ENCODE measurements around the gene RASSF8.
A peak's percentile ranks its signal among the peaks of the same experiment; 100 is the strongest.

RASSF8 gene, protein sequence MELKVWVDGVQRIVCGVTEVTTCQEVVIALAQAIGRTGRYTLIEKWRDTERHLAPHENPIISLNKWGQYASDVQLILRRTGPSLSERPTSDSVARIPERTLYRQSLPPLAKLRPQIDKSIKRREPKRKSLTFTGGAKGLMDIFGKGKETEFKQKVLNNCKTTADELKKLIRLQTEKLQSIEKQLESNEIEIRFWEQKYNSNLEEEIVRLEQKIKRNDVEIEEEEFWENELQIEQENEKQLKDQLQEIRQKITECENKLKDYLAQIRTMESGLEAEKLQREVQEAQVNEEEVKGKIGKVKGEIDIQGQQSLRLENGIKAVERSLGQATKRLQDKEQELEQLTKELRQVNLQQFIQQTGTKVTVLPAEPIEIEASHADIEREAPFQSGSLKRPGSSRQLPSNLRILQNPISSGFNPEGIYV

DNA sequence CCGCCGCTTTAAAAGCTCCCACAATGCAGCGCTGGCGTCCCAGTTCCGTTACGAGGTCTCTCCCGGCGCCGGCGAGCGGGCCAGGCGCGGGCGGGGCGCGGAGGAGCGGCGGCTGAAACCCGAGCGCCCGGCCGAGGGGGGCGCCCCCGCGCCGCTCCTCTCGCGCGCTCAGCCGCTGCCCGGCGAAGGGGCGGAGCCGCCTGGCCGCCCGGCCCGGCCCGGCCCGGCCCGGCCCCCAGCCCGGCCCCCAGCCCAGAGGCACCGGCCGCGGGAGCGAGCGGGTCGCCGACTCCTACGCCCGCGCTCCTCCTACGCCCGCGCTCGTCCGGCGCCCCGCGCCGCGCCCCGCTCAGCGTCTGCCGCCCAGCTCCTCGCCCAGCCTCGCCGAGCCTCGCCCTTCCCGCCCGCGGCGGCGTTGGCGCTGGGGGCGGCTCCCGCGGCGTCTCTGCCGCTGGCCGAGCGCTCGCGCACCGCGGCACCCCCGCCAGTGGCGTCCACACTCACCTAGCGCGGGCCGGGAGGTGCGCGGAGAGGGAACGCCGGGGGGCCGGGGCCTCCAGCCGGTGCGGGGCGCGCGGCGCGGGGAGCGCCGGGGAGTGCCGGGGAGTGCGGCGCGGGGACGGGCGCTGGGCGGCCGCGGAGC is at the start of gene RASSF8:
Gene RASSF8 (plus strand): TSS at position 255 of the 643 bp plus-strand sequence. CDS start 96,662 bp downstream, outside the sequence.
- DNase-seq, result peak; percentile 66

DNA sequence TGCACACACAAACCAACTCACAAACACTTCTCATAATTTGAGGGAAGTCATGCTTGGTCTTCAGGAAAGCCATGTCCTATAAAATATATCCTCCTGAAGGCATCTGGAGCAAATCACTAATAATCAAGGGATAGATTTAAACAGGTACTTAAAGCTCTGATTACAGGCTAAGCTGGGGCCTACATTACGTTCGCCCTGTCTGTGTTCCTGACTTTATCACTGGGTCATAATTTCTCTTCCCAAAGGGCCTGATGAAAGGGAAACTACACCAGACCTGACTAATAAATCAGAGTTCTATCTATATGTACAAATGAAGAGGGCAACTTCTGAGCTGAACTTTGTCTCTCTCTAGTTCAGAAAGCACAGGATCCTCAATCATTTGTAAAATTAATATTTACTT is 43.9 kb upstream of the RASSF8 start:
- DNase-seq, result no peak

GRCh38 chr12:25924491-25925001 is 33.9 kb upstream of the RASSF8 start:
- no peak for DNase-seq

GRCh38 chr12:25925064-25925463 is 33.4 kb upstream of the RASSF8 start:
- no peak for DNase-seq

DNA sequence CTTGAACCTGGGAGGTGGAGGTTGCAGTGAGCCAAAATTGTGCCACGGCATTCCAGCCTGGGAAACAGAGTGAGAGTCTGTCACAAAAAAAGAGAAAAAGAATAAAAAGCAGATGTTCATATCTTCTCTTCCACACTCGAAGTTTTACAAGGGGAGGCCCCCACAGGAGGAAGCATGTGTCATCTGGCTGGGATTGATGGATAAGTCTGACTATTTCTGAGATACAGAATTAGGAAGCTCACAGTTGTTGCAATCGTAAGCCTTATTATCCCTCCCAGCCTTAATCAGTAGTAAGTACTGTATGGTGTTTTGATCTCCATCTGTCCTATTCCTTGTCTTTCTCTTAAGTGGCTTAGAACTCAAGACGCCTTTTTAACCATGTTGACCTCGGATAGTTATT is 31.9 kb upstream of the RASSF8 start:
- DNase-seq, result peak; percentile 13

DNA sequence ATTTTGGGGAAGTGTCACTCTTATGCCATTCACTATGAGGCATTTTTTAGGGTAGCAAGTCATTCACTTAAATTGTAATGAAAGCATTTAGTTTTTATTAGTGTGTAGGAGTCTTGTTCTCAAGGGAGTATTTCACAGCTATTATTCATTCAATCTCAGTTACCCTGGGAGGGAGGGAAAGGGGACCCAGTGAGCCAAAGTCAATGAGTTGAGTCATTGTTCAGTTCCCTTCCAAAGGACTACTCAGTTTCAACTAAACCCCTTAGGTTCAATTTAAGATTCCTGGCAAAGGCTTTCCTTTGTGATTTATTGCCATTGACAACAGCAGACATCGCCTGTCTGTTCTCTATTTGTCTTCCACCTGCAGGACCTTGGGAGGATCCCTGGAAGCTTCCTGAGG is 29.3 kb upstream of the RASSF8 start:
- no peak for DNase-seq

- no peak for DNase-seq
Measured at GRCh38 chr12:25932971-25933370, 25.5 kb upstream of the RASSF8 start.

GRCh38 chr12:25934456-25934855 is 24.0 kb upstream of the RASSF8 start:
- DNase-seq, result no peak

DNA sequence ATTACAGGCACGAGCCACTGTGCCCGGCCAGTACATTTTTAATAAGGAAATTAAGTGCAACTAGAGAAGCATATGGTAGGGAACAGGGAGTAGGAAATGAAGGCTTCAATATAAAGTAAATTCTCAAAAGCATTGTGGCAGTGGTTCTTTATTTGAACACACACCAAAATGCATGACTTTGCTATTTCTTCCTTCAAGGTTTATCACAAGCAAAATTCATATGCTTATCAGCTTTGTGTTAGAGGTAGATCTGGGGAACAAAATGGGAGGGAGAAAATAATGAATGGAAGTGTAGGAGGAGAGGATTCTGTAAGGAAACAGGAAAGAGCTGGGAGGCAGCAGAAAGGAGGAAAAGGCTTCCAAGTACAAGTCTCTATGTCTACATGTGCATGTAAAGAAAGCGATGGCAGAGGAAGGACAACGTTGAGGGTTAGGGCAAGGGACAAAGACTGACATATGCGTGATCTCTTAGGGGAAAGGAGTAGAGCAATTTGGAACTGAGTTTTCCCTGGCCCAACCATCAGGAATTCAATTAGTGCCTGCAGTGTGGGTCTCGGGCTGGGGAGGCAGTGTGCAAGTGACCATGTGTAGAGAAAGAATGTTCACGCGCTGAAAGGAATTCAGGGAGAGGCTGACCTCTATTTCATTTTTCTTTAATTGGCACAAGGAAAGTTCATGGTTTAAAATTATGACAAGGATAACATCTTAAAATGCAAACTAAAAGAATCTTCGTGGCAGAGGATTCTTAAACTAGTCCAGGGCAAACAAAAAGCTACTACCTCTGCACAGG is 22.9 kb upstream of the RASSF8 start:
- no peak for DNase-seq

- DNase-seq, result no peak
Measured at GRCh38 chr12:25937096-25937495, 21.4 kb upstream of the RASSF8 start.

- DNase-seq, result no peak
Measured at GRCh38 chr12:25938581-25938980, 19.9 kb upstream of the RASSF8 start.

GRCh38 chr12:25939606-25940005 is 18.9 kb upstream of the RASSF8 start:
- no peak for DNase-seq

GRCh38 chr12:25940886-25941285 is 17.6 kb upstream of the RASSF8 start:
- no peak for DNase-seq

- DNase-seq, result no peak
Measured at GRCh38 chr12:25942709-25943108, 15.8 kb upstream of the RASSF8 start.

GRCh38 chr12:25943940-25944339 is 14.5 kb upstream of the RASSF8 start:
- no peak for DNase-seq

- no peak for DNase-seq
Measured at GRCh38 chr12:25949343-25949742, 9.1 kb upstream of the RASSF8 start.

DNA sequence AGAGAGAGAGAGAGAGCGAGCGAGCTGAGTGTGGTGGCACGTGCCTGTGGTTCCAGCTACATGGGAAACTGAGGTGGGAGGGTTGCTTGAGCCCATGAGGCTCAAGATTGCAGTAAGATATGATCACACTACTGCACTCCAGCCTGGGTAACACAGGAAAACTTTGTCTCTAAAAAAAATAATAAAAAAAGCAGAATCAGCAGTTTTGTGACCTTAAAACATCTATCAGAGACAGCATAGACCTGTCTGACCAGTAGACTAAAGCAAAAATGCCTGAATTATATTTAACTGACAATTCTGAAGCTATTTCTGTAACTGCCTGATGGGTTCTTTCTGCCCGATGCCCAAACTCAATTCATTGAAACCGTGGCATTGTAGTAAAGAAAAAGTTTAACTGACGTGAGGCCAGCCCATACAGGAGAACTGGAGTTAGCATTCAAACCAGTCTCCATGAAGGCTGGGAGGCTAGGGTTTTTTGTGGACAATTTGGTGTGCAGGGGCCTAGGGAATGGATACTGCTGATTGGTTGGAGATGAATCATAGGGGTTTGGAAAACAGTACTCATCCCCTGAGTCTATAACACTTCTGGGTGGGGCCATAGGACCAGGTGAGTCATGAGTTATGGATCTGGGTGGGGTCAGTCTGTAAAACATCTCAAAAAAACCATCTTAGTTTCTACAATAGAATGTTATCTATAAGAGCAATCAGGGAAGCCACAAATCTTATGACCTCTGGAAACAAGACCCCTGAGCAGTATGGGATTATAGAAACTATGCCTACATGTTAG is 8.0 kb upstream of the RASSF8 start:
- no peak for DNase-seq

- peak; percentile 30 for DNase-seq
Measured at GRCh38 chr12:25957793-25958427, 572 bp upstream of the RASSF8 start.

- DNase-seq, result peak; percentile 22
Measured at GRCh38 chr12:25959071-25959961, 834 bp downstream of the RASSF8 start.

GRCh38 chr12:25960143-25960542 is 1.7 kb downstream of the RASSF8 start:
- DNase-seq, result peak; percentile 81

DNA sequence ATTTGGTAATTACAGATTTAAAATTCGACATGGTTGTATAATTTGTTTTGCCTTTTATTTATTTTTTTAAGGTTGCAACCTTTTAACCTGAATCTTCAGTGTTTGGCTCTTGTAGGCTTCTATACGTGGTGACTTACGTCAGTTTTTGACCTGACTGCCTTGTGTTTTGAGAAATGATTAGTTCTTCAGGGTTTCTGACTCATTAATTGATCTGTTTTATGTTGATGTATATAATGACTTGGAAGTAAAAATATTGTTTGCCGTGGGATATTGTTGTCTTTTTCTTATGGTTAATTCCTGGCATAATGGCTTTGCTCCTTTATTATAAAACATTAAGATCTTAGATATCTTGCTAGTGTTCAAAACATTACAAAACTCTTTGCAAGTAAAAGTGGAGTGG is 2.5 kb downstream of the RASSF8 start:
- DNase-seq, result no peak

Data from hematopoietic multipotent progenitor cell treated with erythropoietin and hydrocortisone succinate and interleukin-3 and kit ligand, for 4 days (in vitro differentiated cells).